ENCODE results near the gene NAT16.

DNA sequence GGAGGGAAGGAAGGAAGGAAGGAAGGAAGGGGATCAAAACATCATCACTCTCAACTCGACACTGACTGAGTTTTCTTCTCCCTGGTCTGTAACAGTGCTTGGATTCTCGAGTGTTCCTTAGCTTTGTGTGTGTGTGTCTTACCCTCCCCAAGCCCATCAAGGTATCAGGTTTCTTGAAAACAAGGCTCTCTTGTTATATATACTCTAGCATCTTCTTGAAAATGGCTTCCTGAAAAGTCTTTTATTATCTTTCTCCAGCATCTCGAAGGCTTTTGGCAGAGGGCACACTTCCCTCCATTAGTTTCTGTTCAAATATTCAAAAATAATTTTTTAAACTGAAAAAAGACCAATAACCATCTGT, 39.8 kb downstream of the NAT16 start:
- no peak for TF ChIP-seq EZH2 (IDR thresholded peaks at IDR 0.05; ENCODE audit: borderline replicate concordance, low read depth, low read length, severe bottlenecking)
- TF ChIP-seq, protein P1, sequence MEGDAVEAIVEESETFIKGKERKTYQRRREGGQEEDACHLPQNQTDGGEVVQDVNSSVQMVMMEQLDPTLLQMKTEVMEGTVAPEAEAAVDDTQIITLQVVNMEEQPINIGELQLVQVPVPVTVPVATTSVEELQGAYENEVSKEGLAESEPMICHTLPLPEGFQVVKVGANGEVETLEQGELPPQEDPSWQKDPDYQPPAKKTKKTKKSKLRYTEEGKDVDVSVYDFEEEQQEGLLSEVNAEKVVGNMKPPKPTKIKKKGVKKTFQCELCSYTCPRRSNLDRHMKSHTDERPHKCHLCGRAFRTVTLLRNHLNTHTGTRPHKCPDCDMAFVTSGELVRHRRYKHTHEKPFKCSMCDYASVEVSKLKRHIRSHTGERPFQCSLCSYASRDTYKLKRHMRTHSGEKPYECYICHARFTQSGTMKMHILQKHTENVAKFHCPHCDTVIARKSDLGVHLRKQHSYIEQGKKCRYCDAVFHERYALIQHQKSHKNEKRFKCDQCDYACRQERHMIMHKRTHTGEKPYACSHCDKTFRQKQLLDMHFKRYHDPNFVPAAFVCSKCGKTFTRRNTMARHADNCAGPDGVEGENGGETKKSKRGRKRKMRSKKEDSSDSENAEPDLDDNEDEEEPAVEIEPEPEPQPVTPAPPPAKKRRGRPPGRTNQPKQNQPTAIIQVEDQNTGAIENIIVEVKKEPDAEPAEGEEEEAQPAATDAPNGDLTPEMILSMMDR (IDR thresholded peaks at IDR 0.05; ENCODE audit: borderline replicate concordance, extremely low read depth, low read length, poor library complexity, severe bottlenecking): no peak

All from DND-41 (cell line).